Measurements from ENCODE around the gene FBXO27.
A peak's percentile ranks its signal among the peaks of the same experiment; 100 is the strongest.
"Not testable (repeated sequence)": the region's sequence is repeated elsewhere in the genome, so short reads cannot be mapped to it uniquely, and the experiment has no call there.

The FBXO27 gene

GRCh38 chr19:39032063-39032918 is at the start of gene FBXO27:
FBXO27 (minus strand) TSS chr19:39032549; CDS start chr19:39032227, 322 bp downstream.
- peak; percentile 71 for DNase-seq

- no peak for DNase-seq
Measured at GRCh38 chr19:39080431-39080830, 48.1 kb upstream of the FBXO27 start.

- DNase-seq: no peak
Measured at GRCh38 chr19:39078436-39079200, 46.3 kb upstream of the FBXO27 start.

GRCh38 chr19:39077323-39077722 is 45.0 kb upstream of the FBXO27 start:
- no peak for DNase-seq

GRCh38 chr19:39074942-39075341 is 42.6 kb upstream of the FBXO27 start:
- no peak for DNase-seq

- no peak for DNase-seq
Measured at GRCh38 chr19:39074205-39074692, 41.9 kb upstream of the FBXO27 start.

- DNase-seq: no peak
Measured at GRCh38 chr19:39070888-39071287, 38.5 kb upstream of the FBXO27 start.

GRCh38 chr19:39068259-39068658 is 35.9 kb upstream of the FBXO27 start:
- DNase-seq: not testable (repeated sequence)

- DNase-seq: no peak
Measured at GRCh38 chr19:39067104-39067503, 34.8 kb upstream of the FBXO27 start.

- DNase-seq: no peak
Measured at GRCh38 chr19:39065928-39066327, 33.6 kb upstream of the FBXO27 start.

GRCh38 chr19:39064405-39064804 is 32.1 kb upstream of the FBXO27 start:
- no peak for DNase-seq

- DNase-seq: no peak
Measured at GRCh38 chr19:39060171-39060570, 27.8 kb upstream of the FBXO27 start.

GRCh38 chr19:39059302-39059701 is 27.0 kb upstream of the FBXO27 start:
- DNase-seq: no peak

- no peak for DNase-seq
Measured at GRCh38 chr19:39057615-39058014, 25.3 kb upstream of the FBXO27 start.

- DNase-seq: no peak
Measured at GRCh38 chr19:39054091-39054470, 21.7 kb upstream of the FBXO27 start.

GRCh38 chr19:39053276-39054090 is 21.1 kb upstream of the FBXO27 start:
- DNase-seq: no peak

- DNase-seq: no peak
Measured at GRCh38 chr19:39052846-39053245, 20.5 kb upstream of the FBXO27 start.

GRCh38 chr19:39052243-39052746 is 19.9 kb upstream of the FBXO27 start:
- peak; percentile 15 for DNase-seq

- DNase-seq: no peak
Measured at GRCh38 chr19:39047073-39047472, 14.7 kb upstream of the FBXO27 start.

GRCh38 chr19:39046037-39046821 is 13.9 kb upstream of the FBXO27 start:
- DNase-seq: no peak

GRCh38 chr19:39045506-39045905 is 13.2 kb upstream of the FBXO27 start:
- no peak for DNase-seq

- no peak for DNase-seq
Measured at GRCh38 chr19:39038098-39038497, 5.7 kb upstream of the FBXO27 start.

All from NCI-H510A treated with DMSO at 0.1 percent for 48 hours (cell line).